H9 (cell line): Measurements from ENCODE around the gene MMP11. TPM values are rescaled to one million over a fixed set of nuclear protein-coding genes. Genes with fewer than 3 reads are reported as not detected.

Experiments used
- DNase-seq: peaks from one replicate; pipeline ENCODE4 v3.0.0-alpha.2; 2017
- H2AFZ ChIP-seq: one replicate; pipeline ENCODE4 v1.6.1; 2013; ENCODE audit warnings: mild to moderate bottlenecking, low read length, control low read depth, moderate library complexity
- H2AK5ac ChIP-seq: 2 replicates; pipeline ENCODE4 v1.6.1; 2013; ENCODE audit warnings: low read length, control low read depth, mixed read lengths; ENCODE audit not compliant: insufficient read length
- H2BK120ac ChIP-seq: one replicate; pipeline ENCODE4 v1.6.1; 2013; ENCODE audit warnings: low read depth, mild to moderate bottlenecking, low read length, control low read depth, inconsistent platforms; ENCODE audit not compliant: poor library complexity, severe bottlenecking
- H2BK12ac ChIP-seq: 2 replicates; pipeline ENCODE4 v1.6.1; 2013; ENCODE audit warnings: low read length, control low read depth, mixed read lengths, low read depth; ENCODE audit not compliant: insufficient read length
- H2BK15ac ChIP-seq: 2 replicates; pipeline ENCODE4 v1.6.1; 2013; ENCODE audit warnings: low read depth, low read length, control low read depth
- H2BK20ac ChIP-seq: one replicate; pipeline ENCODE4 v1.6.1; 2013; ENCODE audit warnings: low read depth, mild to moderate bottlenecking, low read length, control low read depth, inconsistent platforms; ENCODE audit not compliant: poor library complexity, severe bottlenecking
- H2BK5ac ChIP-seq: 2 replicates; pipeline ENCODE4 v1.6.1; 2013; ENCODE audit warnings: low read length, control low read depth, mixed read lengths; ENCODE audit not compliant: insufficient read length
- H3K14ac ChIP-seq: 2 replicates; pipeline ENCODE4 v1.6.1; 2013; ENCODE audit warnings: low read length, control low read depth; ENCODE audit not compliant: insufficient read depth
- H3K18ac ChIP-seq: 2 replicates; pipeline ENCODE4 v1.6.1; 2013; ENCODE audit warnings: low read depth, mild to moderate bottlenecking, mixed read lengths, low read length, control low read depth; ENCODE audit not compliant: insufficient read length
- H3K23ac ChIP-seq: 2 replicates; pipeline ENCODE4 v1.6.1; 2013; ENCODE audit warnings: low read length, control low read depth, mixed read lengths, low read depth; ENCODE audit not compliant: insufficient read length
- H3K23me2 ChIP-seq: 2 replicates; pipeline ENCODE4 v1.6.1; 2013; ENCODE audit warnings: low read depth, mild to moderate bottlenecking, mixed read lengths, low read length, control low read depth; ENCODE audit not compliant: insufficient read length, poor library complexity, severe bottlenecking
- H3K27ac ChIP-seq: 2 replicates; pipeline ENCODE4 v1.5.1; 2013; ENCODE audit warnings: low read length, control low read depth, mixed read lengths, low read depth; ENCODE audit not compliant: insufficient read length
- H3K27me3 ChIP-seq: 2 replicates; pipeline ENCODE4 v1.6.1; 2013; ENCODE audit warnings: low read length, control low read depth, inconsistent platforms; ENCODE audit not compliant: insufficient read depth
- H3K4ac ChIP-seq: 2 replicates; pipeline ENCODE4 v1.6.1; 2013; ENCODE audit warnings: low read depth, mild to moderate bottlenecking, control low read depth, inconsistent platforms, low read length, moderate library complexity
- H3K4me1 ChIP-seq: 2 replicates; pipeline ENCODE4 v1.6.1; 2013; ENCODE audit warnings: low read length, control low read depth, inconsistent platforms; ENCODE audit not compliant: insufficient read depth
- H3K4me2 ChIP-seq: 2 replicates; pipeline ENCODE4 v1.6.1; 2013; ENCODE audit warnings: low read length, control low read depth, mixed read lengths; ENCODE audit not compliant: insufficient read length, insufficient read depth
- H3K56ac ChIP-seq: 2 replicates; pipeline ENCODE4 v1.6.1; 2013; ENCODE audit warnings: low read depth, mild to moderate bottlenecking, mixed read lengths, low read length, control low read depth; ENCODE audit not compliant: insufficient read length
- H3K79me1 ChIP-seq: 2 replicates; pipeline ENCODE4 v1.6.1; 2013; ENCODE audit warnings: low read depth, mild to moderate bottlenecking, moderate library complexity, low read length, control low read depth, inconsistent platforms; ENCODE audit not compliant: insufficient read depth, poor library complexity, severe bottlenecking
- H3K79me2 ChIP-seq: 2 replicates; pipeline ENCODE4 v1.6.1; 2013; ENCODE audit warnings: low read length, control low read depth, inconsistent platforms; ENCODE audit not compliant: insufficient read depth
- H3K9ac ChIP-seq: 2 replicates; pipeline ENCODE4 v1.6.1; 2013; ENCODE audit warnings: low read length, control low read depth, mixed read lengths; ENCODE audit not compliant: insufficient read length; ENCODE audit errors: extremely low read depth
- H3K9me3 ChIP-seq: one replicate; pipeline ENCODE4 v1.6.1; 2013; ENCODE audit warnings: low read depth, low read length, inconsistent platforms; ENCODE audit not compliant: control insufficient read depth
- H3T11ph ChIP-seq: one replicate; pipeline ENCODE4 v1.6.1; 2013; ENCODE audit warnings: mild to moderate bottlenecking, low read length, control low read depth, inconsistent platforms
- H4K20me1 ChIP-seq: one replicate; pipeline ENCODE4 v1.6.1; 2013; ENCODE audit not compliant: control insufficient read depth, insufficient read length, insufficient read depth
- H4K5ac ChIP-seq: 2 replicates; pipeline ENCODE4 v1.6.1; 2013; ENCODE audit warnings: low read depth, mild to moderate bottlenecking, mixed read lengths, low read length, control low read depth; ENCODE audit not compliant: insufficient read length
- H4K8ac ChIP-seq: replicated peaks from 2 replicates; pipeline ENCODE4 v1.6.1; 2013; ENCODE audit warnings: low read length, control low read depth, mixed read lengths, low read depth; ENCODE audit not compliant: insufficient read length
- H4K91ac ChIP-seq: 2 replicates; pipeline ENCODE4 v1.6.1; 2013; ENCODE audit warnings: low read depth, mild to moderate bottlenecking, moderate library complexity, mixed read lengths, low read length, control low read depth; ENCODE audit not compliant: insufficient read length
- H3K27ac Mint-ChIP-seq, 3 experiments: 2 replicates in 2 of 3; 3 replicates in 1 of 3; pipeline ENCODE4 v1.8.0; 2020 to 2021; ENCODE audit warnings: mixed read lengths in 3 of 3, mild to moderate bottlenecking in 1 of 3, moderate library complexity in 1 of 3
- H3K27me3 Mint-ChIP-seq: 2 replicates; pipeline ENCODE4 v1.8.0; 2021; ENCODE audit warnings: low read depth, mild to moderate bottlenecking, moderate library complexity, mixed read lengths
- H3K36me3 Mint-ChIP-seq, 3 experiments: 2 replicates in 2 of 3; 3 replicates in 1 of 3; pipeline ENCODE4 v1.8.0; 2020 to 2021; ENCODE audit warnings: low read depth in 3 of 3, mixed read lengths in 3 of 3; ENCODE audit not compliant: insufficient read depth in 1 of 3
- H3K4me1 Mint-ChIP-seq, 2 experiments: 2 replicates each; pipeline ENCODE4 v1.8.0; 2020; ENCODE audit warnings: mixed read lengths in 2 of 2
- H3K4me3 Mint-ChIP-seq, 2 experiments: 2 replicates in 1 of 2; 3 replicates in 1 of 2; pipeline ENCODE4 v1.8.0; 2020 to 2021; ENCODE audit warnings: mild to moderate bottlenecking in 2 of 2, mixed read lengths in 2 of 2, moderate library complexity in 1 of 2
- H3K9me3 Mint-ChIP-seq, 2 experiments: 2 replicates in 1 of 2; 3 replicates in 1 of 2; pipeline ENCODE4 v1.8.0; 2020; ENCODE audit warnings: mild to moderate bottlenecking in 2 of 2, mixed read lengths in 2 of 2, moderate library complexity in 1 of 2
- CTCF ChIP-seq: fragments of 200-600 bp; sonication (generic); conservative IDR thresholded peaks from 3 replicates; pipeline ENCODE4 v1.8.0; 2021; ENCODE audit warnings: antibody characterized with exemption, mild to moderate bottlenecking
- WGBS: extraction: QIAGEN DNeasy Blood & Tissue Kit; methylation state at CpG from one replicate; pipeline ENCODE4 v1.1.7; 2013; ENCODE audit warnings: missing lambda C conversion rate, low lambda C conversion rate, mixed read lengths; ENCODE audit not compliant: insufficient read length; ENCODE audit errors: extremely low coverage; 5-methylcytosine and 5-hydroxymethylcytosine counted together
- total RNA-seq: library from RNA; stranded (reverse); gene quantifications from 2 replicates; pipeline ENCODE4 v1.2.1, GENCODE V29; 2021

MMP11 gene
- total RNA-seq, 1 experiment from 2014 or later: 5.3 TPM

- H3K9me3 ChIP-seq: no peaks in the 10 kb centered on the region
- H3T11ph ChIP-seq: no peak within 1 kb of the TSS
- H3K23me2 ChIP-seq: peaks cover 2% of the 10 kb centered on the region
- no peak within 1 kb of the TSS for H4K91ac ChIP-seq
- H2AFZ ChIP-seq: peak within 1 kb of the TSS; percentile 7
- H2BK5ac ChIP-seq: no peak within 1 kb of the TSS
- H3K79me2 ChIP-seq: peaks cover 16% of the 10 kb centered on the region; the same call in 1 of the 2 replicates
- peak within 1 kb of the TSS; percentile 99 for H3K14ac ChIP-seq
- H3K9ac ChIP-seq: peak within 1 kb of the TSS; percentile 94
- Mint-ChIP-seq H3K27me3 (no peaks in the 10 kb centered on the region), H3K36me3 (peaks cover 0 to 11% (median 10%) of the 10 kb centered on the region in 3 experiments; a peak in 5 of 7 replicates), H3K4me3 (peak within 1 kb of the TSS; percentile 88 to 95), H3K27ac (peak within 1 kb of the TSS; percentile 88 to 96 (median 96); a peak in 6 of 7 replicates), H3K4me1 (peaks cover 22 to 30% of the 10 kb centered on the region in 2 experiments), H3K9me3 (no peaks in the 10 kb centered on the region)
- H2AK5ac ChIP-seq: no peak within 1 kb of the TSS
- no peak within 1 kb of the TSS for H3K56ac ChIP-seq
- H3K79me1 ChIP-seq: no peaks in the 10 kb centered on the region
- no peak within 1 kb of the TSS for H2BK20ac ChIP-seq
- H4K5ac ChIP-seq: no peak within 1 kb of the TSS
- H3K18ac ChIP-seq: peak within 1 kb of the TSS; percentile 99
- no peaks in the 10 kb centered on the region for H4K20me1 ChIP-seq
- peak within 1 kb of the TSS; percentile 54 for H3K27ac ChIP-seq
- peak; percentile 84 for DNase-seq
- H2BK12ac ChIP-seq: peak within 1 kb of the TSS; percentile 9
- no peak within 1 kb of the TSS for H2BK120ac ChIP-seq
- WGBS: no CpG with 5 or more reads among the region's 97 CpGs
- peak within 1 kb of the TSS; percentile 70 for H3K4me2 ChIP-seq
- no peaks in the 10 kb centered on the region for H3K27me3 ChIP-seq
- H2BK15ac ChIP-seq: no peak within 1 kb of the TSS
- 0 out of 3 replicates have a peak, but pooled peaks have one; percentile 10 for TF ChIP-seq CTCF
- peaks cover 2% of the 10 kb centered on the region; the same call in 1 of the 2 replicates for H3K4me1 ChIP-seq
- H3K23ac ChIP-seq: no peak within 1 kb of the TSS
- no peak within 1 kb of the TSS; the same call in 1 of the 2 replicates for H3K4ac ChIP-seq
- H4K8ac ChIP-seq: no peak within 1 kb of the TSS
Observed at GRCh38 chr22:23786752-23787599, 14.3 kb downstream of the MMP11 start, which contains the start of gene SMARCB1. SMARCB1 (plus strand) TSS chr22:23786966; CDS start chr22:23787170, 204 bp downstream.
